Fibroblast of skin of abdomen (primary cell): ENCODE measurements around the gene KIAA1958.
"Not testable (repeated sequence)": the region's sequence is repeated elsewhere in the genome, so short reads cannot be mapped to it uniquely, and the experiment has no call there.

Source experiments
- DNase-seq: peaks from one replicate; pipeline ENCODE4 v3.0.0-alpha.2; 2013

Gene KIAA1958

DNA sequence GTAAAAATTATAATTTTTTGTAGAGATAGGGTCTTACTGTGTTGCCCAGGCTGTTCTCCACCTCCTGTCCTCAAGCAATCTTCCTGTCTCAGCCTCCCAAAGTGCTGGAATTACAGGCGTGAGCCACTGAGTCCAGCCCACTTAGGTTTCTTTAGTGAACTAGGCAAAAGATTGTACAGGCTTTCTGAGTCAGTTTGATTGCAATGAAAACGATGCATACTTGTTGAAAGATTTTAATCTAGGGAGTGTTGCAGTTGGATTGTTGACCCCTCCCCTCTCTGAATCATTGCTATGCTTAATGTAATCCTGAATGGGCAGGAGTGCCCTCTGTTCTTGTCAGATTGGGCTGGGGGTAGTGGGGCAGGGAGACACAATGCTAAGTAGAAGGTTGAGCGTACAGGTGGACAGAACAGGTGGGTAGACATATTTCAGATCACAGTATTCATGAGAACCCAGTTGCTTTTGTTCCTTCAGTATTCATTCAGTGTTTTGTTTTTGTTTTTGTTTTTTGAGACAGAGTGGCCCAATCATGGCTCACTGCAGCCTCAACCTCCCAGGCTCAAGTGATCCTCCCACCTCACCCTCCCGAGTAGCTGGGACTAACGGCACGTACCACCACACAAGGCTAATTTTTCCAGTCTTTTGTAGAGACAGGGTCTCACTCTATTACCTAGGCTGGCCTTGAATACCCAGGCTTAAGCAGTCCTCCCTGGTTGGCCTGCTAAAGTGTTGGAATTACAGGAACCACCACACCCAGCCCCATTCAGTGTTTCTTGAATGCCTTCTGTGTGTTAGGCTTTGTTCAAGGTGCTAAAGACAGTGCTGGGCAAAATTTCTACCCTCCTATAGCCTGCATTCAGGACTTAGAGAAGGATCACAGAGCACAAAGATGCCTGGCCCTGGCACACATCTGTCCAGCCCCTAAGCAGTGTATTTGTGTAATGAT, 70.1 kb downstream of the KIAA1958 start:
- peak; percentile 85 for DNase-seq

DNA sequence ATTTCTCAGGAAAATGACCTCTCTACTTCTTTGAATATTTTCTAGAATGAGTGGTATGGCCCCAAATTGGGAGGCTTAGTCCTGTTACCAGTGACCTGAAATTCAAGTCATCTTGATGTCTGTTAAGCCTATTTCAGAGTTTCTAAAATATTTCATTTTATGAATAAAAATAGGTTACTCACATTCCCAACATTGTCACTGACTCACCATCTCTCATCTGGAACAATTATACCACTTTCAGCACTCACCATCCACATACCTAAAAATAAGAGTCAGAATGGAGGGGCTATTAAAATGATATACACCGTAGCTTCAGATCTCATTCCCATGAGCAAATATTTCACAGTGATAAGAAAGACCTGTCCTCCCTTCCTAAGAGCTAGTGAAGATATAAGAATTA, 71.8 kb downstream of the KIAA1958 start:
- DNase-seq: peak; percentile 84

DNA sequence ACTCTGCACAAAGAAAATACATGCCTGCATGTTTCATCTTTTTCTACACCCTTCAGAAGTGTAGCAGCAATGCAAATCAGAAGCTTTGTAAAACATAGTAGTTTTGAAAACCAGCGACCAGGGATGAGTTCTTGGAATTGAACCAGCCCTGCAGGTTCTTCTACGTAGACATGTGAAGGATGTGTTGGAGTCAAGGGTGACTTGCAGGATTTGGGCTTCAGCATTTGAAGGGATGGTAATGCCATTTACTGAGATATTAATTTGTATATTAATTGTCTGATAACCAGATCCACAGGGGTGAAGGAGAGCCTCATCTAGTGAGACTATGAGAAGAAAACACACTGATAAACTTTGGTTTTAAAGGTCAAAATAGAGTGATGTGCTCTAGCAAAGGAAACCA, 72.4 kb downstream of the KIAA1958 start:
- DNase-seq: no peak

DNA sequence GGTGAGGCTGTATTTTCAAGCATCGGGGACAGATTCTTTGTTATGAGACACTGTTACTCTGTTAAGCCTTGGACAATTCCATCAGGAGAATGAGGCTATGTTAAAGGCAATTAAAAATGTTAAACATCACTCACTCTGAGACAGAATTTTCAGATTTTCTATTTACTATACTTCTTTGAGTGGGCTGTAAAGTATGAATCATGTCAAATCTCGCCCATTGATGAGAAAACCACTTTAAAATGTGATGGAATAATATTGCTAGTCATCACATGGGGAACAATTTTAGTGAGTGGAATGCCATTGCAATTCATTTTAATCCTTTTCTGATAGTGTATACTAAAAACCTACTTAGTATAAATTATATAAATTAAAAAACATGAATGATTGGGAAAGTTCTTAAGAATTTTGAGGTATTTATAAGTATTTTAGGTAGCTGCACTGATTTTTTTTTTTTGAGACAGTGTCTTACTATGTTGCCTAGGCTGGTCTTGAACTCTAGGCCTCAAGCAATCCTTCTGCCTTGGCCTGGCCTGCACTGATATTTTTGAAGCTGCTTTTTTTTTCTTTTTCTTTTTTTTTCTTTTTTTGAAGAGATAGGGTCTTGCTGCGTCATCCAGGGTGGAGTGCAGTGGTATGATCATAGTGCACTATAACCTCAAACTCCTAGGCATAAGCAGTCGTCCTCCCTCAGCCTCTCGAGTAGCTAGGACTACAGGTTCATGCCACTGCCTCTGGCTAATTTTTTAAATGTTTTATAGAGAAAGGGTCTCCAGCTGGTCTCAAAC, 73.2 kb downstream of the KIAA1958 start:
- no peak for DNase-seq

DNA sequence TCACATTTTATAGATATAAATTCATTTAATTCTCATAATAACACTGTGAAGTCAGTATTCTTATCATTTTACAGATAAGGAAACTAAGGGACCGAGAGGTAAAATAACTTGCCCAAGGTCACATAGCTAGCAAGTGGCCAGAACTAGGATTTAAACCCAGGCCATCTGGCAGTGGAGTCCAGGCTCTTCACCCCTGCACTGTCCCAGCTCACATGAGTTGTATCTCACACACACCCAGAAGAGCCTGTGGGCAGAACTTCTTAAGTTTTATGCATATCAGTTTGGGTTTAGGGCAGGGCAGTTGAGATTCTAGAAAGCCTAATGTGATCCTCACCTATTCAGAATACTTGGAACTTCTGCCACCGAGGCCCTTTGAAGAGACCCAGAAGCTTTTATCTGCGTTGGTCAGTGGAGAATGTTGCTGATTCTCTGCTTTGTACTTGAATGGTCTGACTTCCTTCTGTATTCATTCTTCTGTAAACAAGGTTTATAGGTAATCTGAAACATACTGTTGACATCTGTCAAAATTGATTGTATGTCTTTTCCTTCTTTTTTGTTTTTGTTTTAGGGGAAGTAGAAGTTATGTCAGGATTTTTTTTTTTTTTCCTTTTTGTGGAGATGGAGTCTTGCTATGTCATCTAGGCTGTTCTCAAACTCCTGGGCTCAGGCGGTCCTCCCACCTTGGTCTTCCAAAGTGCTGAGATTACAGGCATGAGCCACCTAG, 75.8 kb downstream of the KIAA1958 start:
- DNase-seq: no peak

DNA sequence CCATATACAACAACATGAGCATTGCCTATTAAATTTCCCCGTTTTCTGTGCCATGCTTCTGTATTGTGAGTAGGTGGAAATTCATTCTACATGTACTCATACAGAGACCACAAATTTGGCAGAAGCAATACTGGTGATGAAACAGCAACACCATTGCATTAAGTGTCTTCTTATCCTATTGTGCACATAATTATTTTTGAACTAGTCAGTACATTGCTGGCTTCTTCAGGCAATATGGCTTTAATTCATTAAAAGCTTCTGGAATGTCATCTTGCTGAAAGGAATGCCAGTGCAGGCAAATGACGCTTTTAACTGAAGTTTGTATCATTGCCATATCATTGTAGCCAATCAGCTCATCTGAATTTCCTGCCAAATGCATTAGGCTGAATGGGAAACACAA, 82.6 kb downstream of the KIAA1958 start:
- peak; percentile 99 for DNase-seq

DNA sequence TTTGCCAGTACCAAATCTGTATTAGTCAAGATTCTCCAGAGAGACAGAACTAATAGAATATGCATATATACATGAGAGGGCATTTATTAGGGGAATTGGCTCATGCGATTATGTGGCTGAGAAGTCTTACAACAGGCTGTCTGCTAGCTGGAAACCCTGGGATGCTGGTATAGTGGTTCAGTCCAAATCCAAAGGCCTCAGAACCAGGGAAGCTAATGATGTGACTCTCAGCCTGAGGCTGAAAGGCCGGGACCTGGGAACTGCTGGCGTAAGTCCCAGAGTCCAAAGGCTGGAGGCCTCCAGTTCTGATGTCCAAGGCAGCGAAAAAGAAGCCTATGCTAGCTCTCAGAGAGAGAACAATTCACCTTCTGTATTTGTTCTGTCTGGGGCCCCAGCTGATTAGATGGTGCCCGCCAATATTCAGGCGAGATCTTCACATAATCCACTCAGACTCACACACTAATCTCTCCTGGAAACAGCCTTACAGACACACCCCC, 84.1 kb downstream of the KIAA1958 start:
- peak; percentile 12 for DNase-seq

DNA sequence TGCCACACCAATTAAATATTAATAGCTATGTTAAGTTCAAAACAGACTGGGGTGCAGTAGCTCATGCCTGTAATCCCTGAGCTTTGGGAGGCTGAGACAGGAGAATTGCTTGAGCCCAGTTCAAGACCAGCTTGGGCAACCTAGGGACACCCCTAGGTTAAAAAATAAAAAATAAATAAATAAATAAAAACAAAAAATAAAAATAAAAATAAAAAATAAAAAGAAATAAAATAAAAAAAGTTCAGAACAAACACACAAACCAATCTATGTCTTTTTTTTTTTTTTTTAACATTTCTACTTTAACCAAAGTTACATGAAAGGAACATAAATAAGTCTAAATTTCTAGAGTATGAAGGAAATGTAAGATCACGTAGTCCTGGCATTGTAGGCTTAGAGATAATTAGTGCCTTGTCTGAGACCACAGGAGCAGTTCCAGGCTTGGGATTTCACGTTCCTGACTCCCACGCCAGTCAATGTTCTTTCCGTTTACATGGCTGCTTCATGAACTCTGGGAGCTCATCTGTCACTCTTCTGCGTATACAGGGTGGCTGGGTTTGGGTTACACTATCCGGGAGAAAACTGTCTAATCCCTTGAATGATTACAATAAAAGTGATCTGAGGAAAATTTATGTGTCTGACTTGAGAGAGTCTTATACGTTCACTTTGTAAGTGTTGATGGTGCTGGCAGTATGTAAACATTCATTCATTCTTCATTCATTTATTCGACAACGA, 85.2 kb downstream of the KIAA1958 start:
- no peak for DNase-seq

DNA sequence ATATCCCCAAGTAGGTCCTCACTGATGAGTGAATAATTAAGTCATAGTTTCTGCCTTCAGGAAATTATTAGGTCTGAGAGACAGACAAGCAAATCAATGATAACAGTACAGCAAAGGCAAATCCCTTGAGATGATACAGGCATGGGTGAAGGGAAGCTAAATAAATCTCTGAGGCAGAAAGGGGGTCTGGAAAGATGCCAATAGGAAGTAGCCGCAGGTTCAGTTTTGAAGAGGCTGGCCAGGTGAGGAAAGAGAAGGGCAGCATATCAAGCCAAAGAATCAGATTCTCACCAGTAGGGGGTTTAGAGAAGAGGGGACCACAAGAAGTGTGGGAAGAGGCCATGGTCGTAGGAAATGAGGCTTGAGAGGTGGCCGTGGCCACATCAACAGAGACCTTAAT, 85.8 kb downstream of the KIAA1958 start:
- DNase-seq: no peak

DNA sequence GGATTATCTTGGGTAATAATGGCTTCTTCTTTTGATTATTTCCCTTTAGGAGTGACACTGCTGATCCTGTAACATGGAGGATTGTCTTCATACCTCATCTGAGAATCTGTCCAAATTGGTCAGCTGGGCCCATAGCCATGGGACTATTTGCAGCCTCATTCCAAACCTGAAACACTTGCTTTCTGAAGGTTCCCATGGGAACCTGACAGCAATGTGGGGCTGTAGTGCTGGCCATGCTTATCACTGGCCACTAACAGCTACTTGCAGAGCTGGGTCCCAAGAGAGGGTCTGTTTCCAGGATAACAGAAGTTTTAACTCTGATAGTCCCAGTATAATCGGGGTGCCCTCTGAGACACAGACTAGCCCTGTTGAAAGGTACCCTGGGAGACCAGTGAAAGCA, 87.4 kb downstream of the KIAA1958 start:
- no peak for DNase-seq

DNA sequence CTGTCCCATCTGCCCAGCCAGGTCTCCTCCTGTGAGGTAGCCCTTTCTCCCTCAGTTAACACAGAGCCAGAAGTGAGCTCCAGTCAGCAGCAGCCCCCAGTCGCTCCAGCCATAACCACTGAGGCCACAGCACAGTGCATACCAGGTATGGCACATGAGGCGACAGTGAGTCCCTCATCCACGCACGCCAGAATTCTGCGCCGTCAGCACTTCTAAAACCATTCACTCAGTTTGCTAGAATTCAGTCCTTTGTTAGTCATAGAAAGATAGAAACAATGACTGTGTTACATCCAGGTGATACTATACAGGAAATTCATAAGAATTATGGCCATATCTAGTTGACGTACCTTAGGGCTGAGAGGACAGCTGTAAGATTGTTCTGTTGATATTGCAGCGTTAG, 88.5 kb downstream of the KIAA1958 start:
- no peak for DNase-seq

DNA sequence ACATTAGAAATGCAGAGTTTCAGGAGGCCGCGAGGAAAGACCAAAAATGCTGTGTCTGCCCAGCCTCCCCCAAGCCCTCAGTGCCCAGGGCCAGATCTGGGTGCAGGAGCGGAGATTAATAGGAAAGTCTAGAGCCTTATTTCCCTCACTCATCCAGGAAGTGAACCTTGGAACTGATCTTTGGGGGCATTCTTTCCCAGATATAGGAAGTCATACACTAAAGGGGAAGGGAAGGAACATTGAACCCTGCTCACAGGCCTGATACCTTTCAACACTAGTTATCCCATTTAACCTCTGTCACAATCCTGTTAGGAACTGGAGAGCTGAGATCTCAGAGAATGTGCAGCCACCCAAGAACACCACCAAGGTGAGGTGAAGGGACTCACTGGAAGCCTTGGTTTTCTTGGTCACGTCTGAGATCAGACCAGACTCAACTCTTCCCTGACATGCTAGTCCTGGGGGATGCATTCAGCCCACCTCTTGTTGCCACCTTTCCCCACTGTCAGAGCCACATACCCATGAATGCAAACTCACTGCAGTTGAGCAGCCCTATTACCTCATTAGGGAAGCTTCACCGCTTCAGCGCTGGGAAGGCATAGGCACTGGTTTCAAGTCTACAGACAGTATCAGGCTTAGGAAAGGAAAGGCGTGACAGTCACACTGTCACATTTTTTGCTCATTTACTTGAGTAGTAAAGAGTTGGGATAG, 95.0 kb downstream of the KIAA1958 start:
- DNase-seq: no peak

DNA sequence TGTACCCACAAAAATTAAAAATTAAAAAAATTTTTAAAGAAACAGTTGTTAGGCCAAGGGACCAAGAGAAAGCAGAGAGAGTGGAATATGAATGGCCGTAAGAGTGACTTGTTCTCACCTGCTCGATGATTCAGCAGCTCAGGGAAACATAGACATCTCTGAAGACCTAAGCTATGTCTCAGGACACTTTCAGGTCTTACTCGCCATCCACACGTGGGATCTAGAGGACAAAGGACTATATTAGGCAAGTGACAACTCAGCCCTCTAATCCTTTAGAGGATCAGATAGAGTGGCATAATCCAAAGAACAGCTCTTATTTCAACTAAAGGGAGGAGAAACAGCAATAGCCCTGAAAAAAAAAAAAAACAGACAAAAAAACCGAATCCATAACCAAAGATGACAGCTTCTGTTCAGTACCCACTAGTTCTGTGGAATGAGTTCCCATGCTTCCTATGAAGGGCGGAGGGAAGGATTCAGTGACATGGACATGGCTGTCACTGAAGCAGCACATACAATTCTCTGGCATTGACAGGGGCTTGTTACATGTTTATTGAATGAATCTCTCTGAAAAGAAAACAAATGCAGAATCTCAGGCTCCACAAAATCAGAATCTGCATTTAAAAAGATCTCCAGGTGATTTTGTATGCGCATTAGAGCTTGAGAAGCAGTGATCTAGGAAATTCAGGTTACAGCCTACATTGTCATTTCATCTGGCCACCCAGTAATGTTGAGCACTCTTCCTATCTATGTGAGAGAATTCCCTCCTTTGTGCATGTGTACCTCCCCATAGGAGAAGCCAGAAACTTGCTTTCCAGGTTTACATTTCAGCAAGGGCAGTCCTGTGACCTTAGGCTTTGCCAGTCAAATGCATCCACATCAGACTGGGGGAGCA, 96.0 kb downstream of the KIAA1958 start:
- no peak for DNase-seq

DNA sequence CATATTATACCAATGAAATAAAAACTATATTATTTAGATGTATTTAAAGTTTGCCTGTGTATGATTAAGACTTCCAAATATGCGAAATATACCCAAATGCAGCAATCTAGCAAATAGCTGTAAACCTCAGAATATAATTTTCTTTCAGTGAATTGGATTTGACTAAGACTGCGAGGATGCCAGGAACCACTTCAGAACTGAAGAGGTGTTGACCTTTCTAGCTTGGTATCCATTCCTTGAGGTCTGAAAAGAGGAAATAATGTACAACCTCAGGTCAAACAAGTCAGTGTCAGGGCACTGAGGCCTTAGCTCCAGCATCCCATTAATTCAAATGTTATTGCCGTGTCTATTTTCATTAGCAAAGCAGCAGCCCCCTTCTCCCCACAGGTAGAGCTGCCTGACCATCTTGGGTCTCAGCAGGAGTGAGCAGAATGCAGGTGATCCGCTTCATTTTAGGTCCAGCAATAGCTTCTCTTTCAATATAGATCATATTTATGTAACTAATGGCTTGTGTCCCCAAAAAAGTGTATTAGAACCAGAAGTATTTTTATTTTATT, 100.0 kb downstream of the KIAA1958 start:
- DNase-seq: peak; percentile 51

DNA sequence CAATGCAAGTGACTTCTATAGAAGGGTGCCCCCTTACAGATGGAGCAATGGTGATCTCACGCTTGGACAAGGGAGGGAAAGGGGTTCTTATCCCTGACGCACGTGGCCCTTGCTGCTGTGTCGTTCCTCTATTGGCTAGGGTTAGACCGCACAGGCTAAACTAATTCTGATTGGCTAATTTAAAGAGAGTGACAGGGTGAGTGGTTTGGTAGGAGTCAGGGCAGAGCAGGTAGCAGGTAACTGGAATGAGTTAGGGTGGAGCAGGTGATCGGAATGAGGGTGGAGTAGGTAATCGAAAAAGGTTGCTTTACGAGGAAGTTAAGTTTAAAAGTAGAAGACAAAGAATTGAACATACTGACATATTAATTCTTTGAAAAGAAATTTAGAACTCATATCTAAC, 105.2 kb downstream of the KIAA1958 start:
- DNase-seq: not testable (repeated sequence)

DNA sequence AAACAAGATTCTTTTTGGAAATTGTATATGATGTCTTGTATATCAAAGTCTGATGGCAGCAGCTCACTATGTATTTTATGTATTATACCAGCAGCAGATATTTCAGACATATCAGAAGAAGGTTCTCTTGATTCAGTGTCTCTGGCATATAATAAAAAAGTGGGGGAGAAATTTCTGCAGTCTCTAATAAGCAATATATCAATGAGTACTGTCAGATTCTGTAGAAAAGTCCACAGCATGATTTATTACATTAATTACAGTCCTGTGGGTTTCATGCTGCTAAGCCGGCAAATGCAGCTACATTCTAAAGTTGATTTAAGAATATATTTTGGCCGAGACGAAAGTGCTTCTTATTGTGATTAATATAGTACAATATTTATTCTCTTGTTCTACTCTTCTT, 113.1 kb downstream of the KIAA1958 start:
- DNase-seq: peak; percentile 12

DNA sequence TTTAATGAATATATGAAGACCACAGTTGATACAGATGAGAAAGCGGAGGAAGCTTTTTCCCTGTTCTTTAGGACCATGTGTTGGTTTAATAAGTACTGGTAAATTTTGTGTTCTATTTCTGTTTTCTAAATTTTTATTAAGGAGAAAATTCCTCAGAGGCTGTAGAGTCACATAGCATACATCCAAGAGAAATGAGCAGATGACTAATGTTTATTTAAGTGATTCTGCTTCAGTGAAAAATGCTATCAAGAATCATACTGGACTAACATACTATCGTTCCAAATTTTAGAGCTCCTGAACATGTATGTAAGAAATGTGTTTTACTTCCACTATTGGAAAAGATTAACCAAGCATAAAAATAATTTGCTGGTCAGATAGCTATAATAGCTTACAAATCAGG, 115.0 kb downstream of the KIAA1958 start:
- DNase-seq: peak; percentile 36

DNA sequence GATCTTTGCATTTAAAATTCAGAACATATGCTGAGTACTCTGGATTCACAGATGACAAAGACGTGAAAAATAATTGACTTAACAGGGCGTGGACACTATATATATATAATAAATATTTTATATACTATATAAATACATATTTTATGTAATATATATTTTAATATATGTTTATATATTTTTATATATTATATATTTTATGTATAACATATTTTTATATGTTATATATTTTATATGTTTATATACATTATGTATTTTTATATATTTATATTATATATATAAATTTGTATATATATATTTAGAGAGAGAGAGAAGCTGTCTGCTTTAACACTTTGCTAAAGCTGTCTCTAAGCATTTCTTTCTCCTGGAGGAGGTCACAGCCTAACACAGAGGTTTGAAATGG, 118.2 kb downstream of the KIAA1958 start:
- no peak for DNase-seq

DNA sequence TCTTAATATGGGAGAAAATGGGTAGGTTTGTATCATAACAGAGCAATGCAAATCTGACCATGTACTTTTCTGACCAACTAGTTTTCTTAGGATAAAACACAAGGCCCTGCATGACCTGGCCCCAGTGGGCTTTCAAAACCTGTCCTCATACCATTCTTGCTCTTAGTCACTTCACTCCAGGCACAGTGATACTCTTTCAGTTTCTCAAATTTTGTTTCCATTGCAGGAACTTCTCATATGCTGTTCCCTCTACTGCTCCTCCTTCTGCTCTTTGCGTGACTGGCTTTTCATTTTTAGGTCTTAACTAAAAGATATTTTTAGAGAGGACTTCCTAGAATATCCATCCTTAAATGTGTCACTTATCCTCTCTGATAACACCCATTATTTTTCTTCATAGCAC, 118.9 kb downstream of the KIAA1958 start:
- DNase-seq: no peak
